ENCODE results near the gene DDA1. TPM values are rescaled to one million over a fixed set of nuclear protein-coding genes. Genes with fewer than 3 reads are reported as not detected.

The DDA1 gene
- total RNA-seq, 1 donor from 2014 or later = 21.9 TPM

- Histone ChIP-seq H3K9ac (no peak overlapping the region), H2AFZ (replicated peaks) (peak overlapping the region; percentile 53), H3K79me2 (ENCODE audit: low read depth) (no peaks in the 10 kb centered on the region), H3F3A (ENCODE audit: low read depth) (peaks cover 53% of the 10 kb centered on the region), H4K20me1 (ENCODE audit: low read depth) (peaks cover 11% of the 10 kb centered on the region), H3K4me2 (peak overlapping the region; percentile 78), H3K36me3 (no peaks in the 10 kb centered on the region), H3K9me3 (ENCODE audit: low read depth) (no peaks in the 10 kb centered on the region), H3K27ac (peak overlapping the region; percentile 34), H3K27me3 (peaks cover 17% of the 10 kb centered on the region), H3K4me1 (peaks cover 18% of the 10 kb centered on the region), H3K4me3 (peak overlapping the region; percentile 51)
- peak overlapping the region; percentile 79 for H3K4me3 Mint-ChIP-seq
- H3K9me3 Mint-ChIP-seq = no peaks in the 10 kb centered on the region
- H3K27ac Mint-ChIP-seq = no peak overlapping the region
- H3K4me1 Mint-ChIP-seq = peaks cover 12% of the 10 kb centered on the region
- peaks cover 14% of the 10 kb centered on the region for H3K36me3 Mint-ChIP-seq
- H3K27me3 Mint-ChIP-seq (ENCODE audit: insufficient read depth, low read depth) = peaks cover 7% of the 10 kb centered on the region
- DNase-seq (ENCODE audit: low spot score) = peak; percentile 96
- TF ChIP-seq EZH2 (IDR thresholded peaks at IDR 0.05) (no peak), CTCF (IDR thresholded peaks at IDR 0.05) (peak; percentile 69), EZH2phosphoT487 (IDR thresholded peaks at IDR 0.05) (peak; percentile 41)
Measured at GRCh38 chr19:17327654-17328516, 18.5 kb downstream of the DDA1 start.

- Histone ChIP-seq H3F3A (ENCODE audit: low read depth) (peaks cover 59% of the 10 kb centered on the region), H3K27ac (no peak overlapping the region), H3K36me3 (no peaks in the 10 kb centered on the region), H3K4me2 (peak overlapping the region; percentile 78), H2AFZ (replicated peaks) (no peak overlapping the region), H4K20me1 (ENCODE audit: low read depth) (peaks cover 11% of the 10 kb centered on the region), H3K4me1 (peaks cover 18% of the 10 kb centered on the region), H3K79me2 (ENCODE audit: low read depth) (peaks cover 2% of the 10 kb centered on the region), H3K27me3 (peaks cover 17% of the 10 kb centered on the region), H3K4me3 (peak overlapping the region; percentile 51), H3K9me3 (ENCODE audit: low read depth) (no peaks in the 10 kb centered on the region), H3K9ac (no peak overlapping the region)
- Mint-ChIP-seq H3K9me3 (no peaks in the 10 kb centered on the region), H3K36me3 (peaks cover 14% of the 10 kb centered on the region), H3K27me3 (ENCODE audit: insufficient read depth, low read depth) (peaks cover 7% of the 10 kb centered on the region), H3K4me1 (peaks cover 12% of the 10 kb centered on the region), H3K27ac (no peak overlapping the region), H3K4me3 (no peak overlapping the region)
- no peak for TF ChIP-seq EZH2 (IDR thresholded peaks at IDR 0.05)
- no peak for TF ChIP-seq EZH2phosphoT487 (IDR thresholded peaks at IDR 0.05)
- TF ChIP-seq CTCF (IDR thresholded peaks at IDR 0.05) = no peak
- DNase-seq (ENCODE audit: low spot score) = peak; percentile 60
Measured at GRCh38 chr19:17328517-17329365, 19.4 kb downstream of the DDA1 start.

- H3K4me1 Mint-ChIP-seq = peaks cover 15% of the 10 kb centered on the region
Measured at GRCh38 chr19:17329366-17330261, 20.3 kb downstream of the DDA1 start.

More at GRCh38 chr19:17329366-17330261, 20.3 kb downstream of the DDA1 start:
- Histone ChIP-seq H3K79me2 (ENCODE audit: low read depth) (peaks cover 5% of the 10 kb centered on the region), H3K4me3 (no peak overlapping the region), H3K9ac (no peak overlapping the region), H3F3A (ENCODE audit: low read depth) (peaks cover 66% of the 10 kb centered on the region), H3K4me2 (peak overlapping the region; percentile 78), H3K36me3 (no peaks in the 10 kb centered on the region), H3K9me3 (ENCODE audit: low read depth) (no peaks in the 10 kb centered on the region), H3K4me1 (peaks cover 18% of the 10 kb centered on the region), H4K20me1 (ENCODE audit: low read depth) (peaks cover 8% of the 10 kb centered on the region), H3K27me3 (peaks cover 17% of the 10 kb centered on the region), H3K27ac (no peak overlapping the region), H2AFZ (replicated peaks) (no peak overlapping the region)
- Mint-ChIP-seq H3K27me3 (ENCODE audit: insufficient read depth, low read depth) (peaks cover 9% of the 10 kb centered on the region), H3K9me3 (no peaks in the 10 kb centered on the region), H3K27ac (no peak overlapping the region), H3K4me3 (peak overlapping the region; percentile 38), H3K36me3 (peaks cover 16% of the 10 kb centered on the region)
- no peak for DNase-seq (ENCODE audit: low spot score)
- TF ChIP-seq CTCF (IDR thresholded peaks at IDR 0.05) (no peak), EZH2phosphoT487 (IDR thresholded peaks at IDR 0.05) (no peak), EZH2 (IDR thresholded peaks at IDR 0.05) (no peak)
